GM19043 (cell line): ENCODE measurements around the gene SIX1.

Experiments
- ATAC-seq: cut with Tn5 transposase; IDR thresholded peaks from one replicate; pipeline ENCODE4 v1.9.1; 2021; ENCODE audit warnings: low read depth; ENCODE audit not compliant: unreplicated experiment

The SIX1 gene

DNA sequence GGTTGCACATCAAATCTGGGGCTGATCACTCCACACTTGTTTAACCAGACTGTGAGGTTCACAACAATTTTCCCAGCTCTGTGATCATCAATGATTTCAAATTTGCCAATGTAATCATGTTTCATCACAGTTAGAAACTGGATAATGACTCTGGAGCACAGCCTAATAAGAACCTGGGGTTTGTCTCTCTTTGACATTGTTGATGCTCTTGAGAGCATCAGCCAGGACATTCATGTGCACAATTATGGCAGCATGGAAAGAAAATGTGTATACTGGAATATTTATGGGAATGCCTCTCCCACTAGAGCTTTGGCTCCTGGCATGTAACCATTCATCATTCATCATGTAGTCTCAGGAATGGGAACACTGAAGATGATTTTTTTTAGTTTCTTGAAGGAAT is 47.0 kb downstream of the SIX1 start:
- ATAC-seq, result no peak

DNA sequence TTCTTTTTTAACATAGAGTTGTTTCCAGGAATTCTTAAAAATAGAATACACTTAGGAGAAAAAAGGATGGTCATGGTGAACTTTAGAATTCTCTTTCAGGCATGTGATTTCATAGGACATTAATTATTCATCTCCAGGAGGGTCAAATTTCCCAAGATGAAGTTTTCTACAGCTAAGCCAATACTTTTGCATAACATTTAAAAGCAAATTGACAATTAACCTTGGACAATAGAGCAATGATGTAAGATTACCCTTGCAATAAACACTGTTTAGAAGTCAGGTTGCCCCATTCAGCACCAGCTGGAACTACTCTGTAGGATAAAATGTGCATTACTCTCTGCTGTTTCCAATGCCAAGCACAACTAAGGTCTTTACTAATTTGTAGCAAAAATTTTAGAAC is 49.5 kb downstream of the SIX1 start:
- no peak for ATAC-seq

DNA sequence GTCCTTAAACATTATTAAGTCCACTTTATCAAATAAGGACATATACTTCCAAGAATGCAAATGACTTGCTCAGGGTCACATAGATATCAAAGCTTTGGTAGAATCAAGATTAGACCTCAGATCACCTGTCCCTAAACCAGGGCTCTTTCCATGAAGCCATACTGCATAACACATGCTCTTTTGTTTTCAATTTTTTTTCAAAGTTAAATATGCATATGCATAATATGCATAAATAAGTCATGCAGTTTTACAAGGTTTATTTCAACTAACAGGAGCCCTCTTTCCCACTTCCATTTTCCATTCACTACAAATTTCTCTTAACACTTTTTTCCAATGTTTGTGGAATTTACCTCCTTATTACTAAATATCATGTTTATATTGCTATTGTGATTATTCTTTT is 53.1 kb downstream of the SIX1 start:
- no peak for ATAC-seq

DNA sequence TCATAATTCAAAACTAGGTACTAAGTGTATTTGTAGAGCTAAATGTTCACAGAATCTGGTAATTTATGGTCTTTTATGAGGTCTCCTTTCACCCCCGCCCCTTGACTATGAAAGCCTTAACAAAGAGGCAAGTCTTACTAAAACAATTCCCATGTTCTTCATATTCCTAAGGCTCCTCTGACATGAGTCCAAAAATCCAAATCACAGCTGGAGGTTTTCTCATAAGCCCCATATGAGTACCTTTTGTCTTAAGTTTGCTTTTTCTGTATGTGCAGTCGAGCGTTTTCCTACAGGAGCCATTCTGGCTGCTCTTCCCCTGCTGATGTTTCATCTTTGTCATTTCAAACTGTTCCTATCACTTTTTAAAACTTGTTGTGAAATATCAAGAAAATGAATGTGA is 55.2 kb downstream of the SIX1 start:
- ATAC-seq, result no peak
